Cardiac septum (tissue), 1 donor: ENCODE results near the gene HCN2. TPM values are rescaled to one million over a fixed set of nuclear protein-coding genes. Genes with fewer than 3 reads are reported as not detected.

Experiments
- DNase-seq: peaks from one replicate; pipeline ENCODE4 v3.0.0-alpha.2; 2020; ENCODE audit warnings: low spot score
- intact Hi-C: fragments of 100-400 bp; cut with DNase I; formaldehyde crosslinking; loops from one replicate; pipeline ENCODE4 v1.14.0; 2022
- total RNA-seq: library from RNA; stranded (reverse); fragmentation: NEBNext Ultra II Directional; extraction: Animal tissue kit (Norgen Biotek cat#: 25700); gene quantifications from one replicate; pipeline ENCODE4 v1.2.1, GENCODE V29; 2021
- donor health status: DM: no; HTN: no; CAD: no.

Gene HCN2
- total RNA-seq, 1 donor from 2014 or later = 12.0 TPM

DNA sequence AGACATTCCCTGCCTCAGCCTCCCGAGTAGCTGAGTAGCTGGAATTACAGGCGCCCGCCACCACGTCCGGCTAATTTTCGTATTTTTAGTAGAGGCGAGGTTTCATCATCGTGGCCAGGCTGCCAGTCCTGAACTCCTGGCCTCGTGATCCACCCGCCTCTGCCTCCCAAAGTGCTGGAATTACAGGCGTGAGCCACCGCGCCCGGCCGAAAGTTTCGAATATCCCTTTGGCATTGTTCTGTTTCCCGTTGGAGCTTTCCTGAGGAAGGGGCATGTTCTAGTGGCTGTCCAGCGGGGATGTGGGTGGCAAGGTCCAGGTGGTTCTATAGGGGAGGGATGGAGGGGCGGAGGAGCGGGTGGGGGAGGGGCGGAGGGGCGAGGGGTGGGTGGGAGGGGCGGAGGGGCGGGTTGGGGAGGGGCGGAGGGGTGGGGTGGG is 19.4 kb upstream of the HCN2 start:
- intact Hi-C loops = loop anchor here (5.0 kb wide), 2 partner anchors 38 to 92 kb away; partner anchors contain the start of genes CDC34 and RNF126
- DNase-seq = no peak

GRCh38 chr19:570937-571565 is 18.6 kb upstream of the HCN2 start:
- peak; percentile 85 for DNase-seq
- intact Hi-C loops = loop anchor here (5.0 kb wide), 2 partner anchors 39 to 91 kb away; partner anchors contain the start of genes CDC34 and RNF126

DNA sequence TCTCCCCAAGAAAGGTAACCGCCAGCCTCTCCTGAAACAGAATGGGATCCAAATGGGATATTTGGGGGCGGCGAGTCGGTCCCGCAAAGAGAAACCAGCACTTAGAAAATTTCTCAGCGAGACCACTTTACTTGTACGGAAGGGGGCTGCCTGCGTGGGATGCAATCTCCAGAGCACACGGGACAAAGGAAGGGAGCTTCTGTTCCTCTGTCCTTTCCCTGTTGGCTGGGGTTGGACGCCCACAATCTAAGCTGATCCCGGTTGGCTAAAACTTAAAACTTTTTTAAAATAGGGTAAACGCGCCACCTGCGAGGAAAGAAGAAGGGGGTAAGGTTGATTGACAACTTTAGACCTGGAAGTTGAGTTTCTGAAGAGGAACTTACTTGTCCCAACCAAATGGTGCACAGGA is 18.1 kb upstream of the HCN2 start:
- no peak for DNase-seq
- intact Hi-C loops = loop anchor here (5.0 kb wide), 2 partner anchors 39 to 91 kb away; partner anchors contain the start of genes CDC34 and RNF126

DNA sequence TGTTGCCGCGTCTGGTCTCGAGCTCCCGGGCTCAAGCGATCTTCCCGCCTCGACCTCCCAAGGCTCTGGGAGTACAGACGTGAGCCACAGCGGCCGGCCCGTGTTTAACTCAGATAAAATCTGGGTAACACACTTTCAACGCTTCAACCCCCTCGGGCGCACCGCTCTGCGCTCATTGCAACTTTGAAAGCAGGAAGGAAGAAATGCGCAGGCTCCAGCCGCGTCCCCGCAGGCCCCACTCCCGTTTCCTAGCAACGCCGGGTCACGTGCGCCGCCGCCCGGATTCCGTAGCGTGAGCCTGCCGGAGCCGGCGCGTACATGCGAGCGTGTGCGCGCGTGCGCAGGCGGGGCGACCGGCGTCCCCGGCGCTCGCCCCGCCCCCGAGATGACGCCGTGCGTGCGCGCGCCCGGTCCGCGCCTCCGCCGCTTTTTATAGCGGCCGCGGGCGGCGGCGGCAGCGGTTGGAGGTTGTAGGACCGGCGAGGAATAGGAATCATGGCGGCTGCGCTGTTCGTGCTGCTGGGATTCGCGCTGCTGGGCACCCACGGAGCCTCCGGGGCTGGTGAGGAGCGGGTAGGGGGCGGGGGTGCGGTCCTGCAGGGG is 17.4 kb upstream of the HCN2 start, which contains the start of gene BSG:
BSG (plus strand) TSS at position 457 of the 603 bp plus-strand sequence; CDS start at position 496, 39 bp downstream.
- DNase-seq = peak; percentile 99
- intact Hi-C loops = loop anchor here (5.0 kb wide), 2 partner anchors 40 to 90 kb away; partner anchors contain the start of genes CDC34 and RNF126

DNA sequence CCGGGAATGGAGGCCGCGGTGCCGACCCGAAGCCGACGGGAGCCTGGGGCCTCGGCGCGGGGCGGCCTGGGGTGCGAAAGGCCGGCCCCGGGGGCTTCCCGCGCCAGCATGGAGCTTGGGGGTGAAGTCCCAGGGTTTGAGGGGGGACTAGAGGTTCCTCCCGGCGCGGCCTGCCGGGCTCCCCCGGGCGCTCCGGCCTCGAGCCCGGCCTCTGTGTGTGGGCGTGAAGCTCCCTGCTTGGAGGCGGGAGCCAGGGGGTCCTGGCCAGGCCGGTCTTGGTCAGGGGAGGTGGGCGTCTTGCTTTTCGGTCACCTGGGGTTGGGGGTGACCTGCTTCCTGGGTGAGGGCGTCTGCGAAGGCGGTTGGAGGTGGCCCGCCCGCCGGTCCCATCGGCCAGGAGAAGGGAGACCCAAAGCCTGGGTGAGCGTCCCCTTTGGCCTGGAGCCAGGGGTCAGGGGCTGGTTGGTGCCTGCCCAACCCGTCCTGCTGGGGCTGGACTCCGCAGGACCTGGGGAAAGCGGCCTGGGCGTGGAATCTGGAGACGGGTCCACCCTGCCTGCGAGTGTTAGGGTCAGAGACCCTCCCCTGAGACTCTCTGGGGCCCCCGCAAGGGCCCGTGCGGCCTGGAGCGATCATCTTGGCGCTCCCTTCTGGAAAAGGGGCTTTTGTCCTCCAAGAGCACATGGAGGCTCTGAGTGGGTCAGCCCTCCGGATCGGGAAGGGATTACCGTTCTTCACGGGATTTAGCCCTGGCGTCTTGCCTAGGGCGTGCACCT is 16.8 kb upstream of the HCN2 start:
- no peak for DNase-seq
- intact Hi-C loops = loop anchor here (5.0 kb wide), 2 partner anchors 41 to 89 kb away; partner anchors contain the start of genes CDC34 and RNF126

DNA sequence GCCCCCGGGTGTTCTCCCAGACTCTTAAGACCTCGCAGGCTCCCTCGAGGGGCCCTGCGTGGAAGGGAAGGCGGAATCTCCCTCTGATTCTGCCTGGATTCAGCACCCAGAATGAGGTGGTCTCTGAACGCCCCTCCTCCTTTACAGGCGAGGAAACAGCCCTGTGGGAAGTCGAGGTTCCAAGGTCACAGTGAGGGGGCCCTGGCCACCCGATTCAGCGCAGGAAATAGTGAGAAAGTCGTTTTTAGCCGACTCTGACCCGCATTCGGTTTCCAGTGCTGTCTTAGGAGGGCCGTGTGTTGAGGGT is 16.2 kb upstream of the HCN2 start:
- intact Hi-C loops = loop anchor here (5.0 kb wide), 2 partner anchors 41 to 89 kb away; partner anchors contain the start of genes CDC34 and RNF126
- DNase-seq = no peak

DNA sequence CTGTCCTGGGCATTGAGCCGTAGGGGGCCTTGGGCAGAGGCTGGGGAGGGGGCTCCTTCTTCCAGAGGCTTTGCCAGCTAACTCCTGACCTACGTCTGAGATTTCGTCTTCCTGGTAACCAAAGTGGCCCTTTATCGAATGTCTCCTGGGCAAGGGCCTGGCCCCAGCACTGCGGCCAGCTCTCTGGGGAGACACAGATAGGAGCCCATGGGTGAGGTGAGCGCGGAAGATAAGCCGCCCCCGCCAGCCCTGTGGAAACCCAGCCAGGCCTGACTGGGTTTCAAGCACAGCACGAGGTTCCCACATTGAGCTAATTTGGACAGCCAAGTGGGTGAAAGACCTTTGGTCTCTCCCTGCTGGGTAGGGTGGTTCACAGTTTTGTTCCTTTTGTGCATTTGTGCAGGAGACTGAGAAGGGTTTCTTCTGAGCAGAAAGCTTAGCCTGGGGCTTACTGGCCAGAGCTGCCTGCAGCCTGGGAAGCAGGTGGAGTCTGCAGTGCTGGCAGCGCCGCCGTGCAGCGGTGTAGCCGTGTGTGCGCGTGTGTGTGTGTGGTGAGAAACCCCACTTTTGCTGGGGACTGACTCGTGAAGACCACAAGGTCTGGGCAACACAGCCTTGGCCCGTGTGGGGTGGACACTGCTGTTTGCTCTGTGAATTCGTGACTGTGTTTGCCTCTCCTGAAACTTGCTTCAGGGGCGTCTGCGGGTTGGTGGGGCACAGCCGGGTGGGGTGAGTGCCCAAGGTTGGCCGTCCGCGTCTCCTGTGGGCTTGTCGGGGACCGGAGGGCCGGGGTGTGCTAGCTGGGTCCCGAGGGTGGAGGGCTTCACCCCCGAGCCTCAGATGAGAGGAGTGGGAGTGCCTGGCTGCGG is 14.8 kb upstream of the HCN2 start:
- intact Hi-C loops = loop anchor here (5.0 kb wide), 2 partner anchors 43 to 87 kb away; partner anchors contain the start of genes CDC34 and RNF126

GRCh38 chr19:575527-576506 is 13.9 kb upstream of the HCN2 start:
- intact Hi-C loops = no loop called here
- peak; percentile 86 for DNase-seq

More for the DNA sequence above, 14.8 kb upstream of the HCN2 start:
- peak; percentile 84 for DNase-seq

DNA sequence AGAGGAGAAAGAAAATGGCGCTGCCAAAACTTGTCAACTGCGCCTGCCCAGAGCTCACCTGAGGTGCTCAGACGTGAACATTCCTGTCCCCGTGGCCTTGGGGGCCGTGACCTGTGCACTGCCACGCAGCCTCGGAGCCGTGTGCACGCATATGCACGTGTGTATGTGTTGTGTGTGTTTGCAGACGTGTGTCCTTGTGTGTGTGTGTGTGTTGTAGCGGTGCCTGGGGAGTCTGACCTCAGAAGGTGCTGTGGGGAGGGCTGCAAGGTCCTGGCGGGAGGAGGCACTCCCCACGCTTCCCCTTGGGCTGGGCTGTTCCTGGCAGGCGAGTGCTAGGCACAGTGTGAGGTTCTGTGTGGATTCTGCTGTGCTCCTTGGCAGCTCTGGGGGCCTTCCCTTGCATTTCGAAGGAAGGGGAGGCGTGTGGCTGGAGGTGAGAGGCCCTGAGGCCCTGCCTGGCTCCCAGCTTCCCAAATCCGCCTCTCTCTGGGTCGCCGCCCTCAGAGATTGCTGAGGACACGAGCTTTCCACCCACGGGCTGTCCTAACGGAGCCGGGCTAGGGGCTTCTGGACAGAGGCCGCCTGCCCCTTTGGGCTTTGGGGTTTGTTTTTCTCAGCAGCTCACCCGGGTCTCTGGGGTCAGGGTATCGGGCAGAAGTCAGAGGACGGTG is 12.8 kb upstream of the HCN2 start:
- intact Hi-C loops = no loop called here
- no peak for DNase-seq

DNA sequence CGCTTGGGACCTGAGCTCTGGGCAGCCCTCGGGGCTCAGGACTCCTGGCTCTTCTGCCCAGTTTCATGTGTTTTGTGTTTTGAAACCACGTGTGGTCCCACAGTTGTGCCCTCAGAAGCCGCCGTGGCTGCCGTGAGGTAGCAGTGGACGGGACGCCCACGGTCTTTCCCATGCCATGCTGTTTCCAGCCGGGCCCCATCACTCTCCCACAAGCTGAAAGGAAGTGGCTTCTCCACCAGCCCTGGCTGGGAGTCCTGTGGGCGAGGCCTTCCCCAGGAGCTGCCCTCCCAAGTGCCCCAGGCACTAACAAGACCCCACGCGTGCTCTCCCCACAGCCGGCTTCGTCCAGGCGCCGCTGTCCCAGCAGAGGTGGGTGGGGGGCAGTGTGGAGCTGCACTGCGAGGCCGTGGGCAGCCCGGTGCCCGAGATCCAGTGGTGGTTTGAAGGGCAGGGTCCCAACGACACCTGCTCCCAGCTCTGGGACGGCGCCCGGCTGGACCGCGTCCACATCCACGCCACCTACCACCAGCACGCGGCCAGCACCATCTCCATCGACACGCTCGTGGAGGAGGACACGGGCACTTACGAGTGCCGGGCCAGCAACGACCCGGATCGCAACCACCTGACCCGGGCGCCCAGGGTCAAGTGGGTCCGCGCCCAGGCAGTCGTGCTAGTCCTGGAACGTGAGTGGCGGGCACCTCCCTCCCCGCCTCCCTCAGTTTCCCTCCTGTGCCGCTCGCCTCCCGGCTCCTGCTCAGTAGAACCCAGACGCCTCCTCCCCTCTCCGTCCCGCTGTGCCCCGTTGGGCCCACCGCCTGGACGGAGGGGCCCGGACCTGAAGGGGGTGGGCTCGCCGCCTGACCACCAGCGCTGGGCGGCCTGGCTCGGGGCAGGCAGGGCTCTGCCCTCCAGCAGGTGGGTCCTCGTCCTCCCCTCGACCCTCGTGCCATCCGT is 12.0 kb upstream of the HCN2 start:
- DNase-seq = no peak
- intact Hi-C loops = no loop called here

- no peak for DNase-seq
- intact Hi-C loops = no loop called here
Observed at GRCh38 chr19:579111-579841, 10.4 kb upstream of the HCN2 start.

GRCh38 chr19:579842-580155 is 9.9 kb upstream of the HCN2 start:
- intact Hi-C loops = no loop called here
- no peak for DNase-seq

DNA sequence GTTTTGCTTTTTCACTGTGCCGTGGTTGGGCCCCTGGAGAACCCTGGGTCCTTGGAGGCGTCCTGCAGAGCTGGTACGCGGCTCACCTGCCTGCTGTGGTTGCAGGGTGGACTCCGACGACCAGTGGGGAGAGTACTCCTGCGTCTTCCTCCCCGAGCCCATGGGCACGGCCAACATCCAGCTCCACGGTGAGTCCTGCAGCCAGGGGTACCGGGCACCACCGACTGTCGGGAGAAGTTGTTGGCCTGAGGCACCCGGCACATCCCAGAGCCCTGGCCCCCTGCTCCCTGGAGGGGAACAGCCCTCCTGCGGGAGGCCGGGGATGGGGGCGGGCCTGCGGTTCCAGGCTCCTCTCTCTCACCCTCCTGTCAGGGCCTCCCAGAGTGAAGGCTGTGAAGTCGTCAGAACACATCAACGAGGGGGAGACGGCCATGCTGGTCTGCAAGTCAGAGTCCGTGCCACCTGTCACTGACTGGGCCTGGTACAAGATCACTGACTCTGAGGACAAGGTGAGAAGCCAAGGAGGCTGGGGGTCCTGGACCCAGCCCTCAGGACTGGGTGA is 9.3 kb upstream of the HCN2 start:
- DNase-seq = no peak

DNA sequence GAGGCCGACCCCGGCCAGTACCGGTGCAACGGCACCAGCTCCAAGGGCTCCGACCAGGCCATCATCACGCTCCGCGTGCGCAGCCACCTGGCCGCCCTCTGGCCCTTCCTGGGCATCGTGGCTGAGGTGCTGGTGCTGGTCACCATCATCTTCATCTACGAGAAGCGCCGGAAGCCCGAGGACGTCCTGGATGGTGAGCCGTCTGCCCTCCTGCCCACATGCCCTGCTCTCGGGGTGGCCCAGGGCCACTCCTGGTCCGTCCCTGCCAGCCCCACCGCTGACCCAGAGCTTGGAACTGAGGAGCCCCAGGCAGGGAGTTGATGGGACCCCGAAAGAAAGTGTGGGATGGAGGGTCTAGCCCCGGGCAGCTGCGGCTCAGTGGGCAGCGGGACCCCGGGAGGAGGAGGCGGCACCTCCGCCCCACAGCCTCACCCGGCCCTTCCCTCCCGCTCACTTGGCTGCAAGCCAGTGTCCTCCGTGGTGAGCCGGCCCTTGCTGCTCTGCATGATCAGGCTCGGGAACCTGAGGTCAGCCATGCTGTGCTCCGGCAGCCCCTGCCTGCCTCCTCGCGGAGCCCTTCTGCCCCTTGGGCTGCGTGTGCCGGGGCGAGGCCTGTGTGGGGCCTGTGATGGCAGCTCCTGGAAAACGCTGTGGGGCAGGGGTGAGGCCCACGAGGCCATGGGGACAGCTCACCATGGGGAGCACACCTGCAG is 8.1 kb upstream of the HCN2 start:
- intact Hi-C loops = no loop called here
- DNase-seq = no peak

More for the DNA sequence above, 9.3 kb upstream of the HCN2 start:
- intact Hi-C loops = no loop called here
